ENCODE results near the gene SRMS.
A peak's percentile ranks its signal among the peaks of the same experiment; 100 is the strongest.

The SRMS gene

GRCh38 chr20:63536241-63536977, 11.1 kb downstream of the SRMS start:
- Mint-ChIP-seq H3K4me1 (ENCODE audit: low read depth) (peaks cover 4% of the 10 kb centered on the region), H3K36me3 (ENCODE audit: low read depth) (no peaks in the 10 kb centered on the region), H3K27ac (no peak overlapping the region), H3K4me3 (no peak overlapping the region), H3K9me3 (no peaks in the 10 kb centered on the region), H3K27me3 (ENCODE audit: low read depth) (no peaks in the 10 kb centered on the region)

DNA sequence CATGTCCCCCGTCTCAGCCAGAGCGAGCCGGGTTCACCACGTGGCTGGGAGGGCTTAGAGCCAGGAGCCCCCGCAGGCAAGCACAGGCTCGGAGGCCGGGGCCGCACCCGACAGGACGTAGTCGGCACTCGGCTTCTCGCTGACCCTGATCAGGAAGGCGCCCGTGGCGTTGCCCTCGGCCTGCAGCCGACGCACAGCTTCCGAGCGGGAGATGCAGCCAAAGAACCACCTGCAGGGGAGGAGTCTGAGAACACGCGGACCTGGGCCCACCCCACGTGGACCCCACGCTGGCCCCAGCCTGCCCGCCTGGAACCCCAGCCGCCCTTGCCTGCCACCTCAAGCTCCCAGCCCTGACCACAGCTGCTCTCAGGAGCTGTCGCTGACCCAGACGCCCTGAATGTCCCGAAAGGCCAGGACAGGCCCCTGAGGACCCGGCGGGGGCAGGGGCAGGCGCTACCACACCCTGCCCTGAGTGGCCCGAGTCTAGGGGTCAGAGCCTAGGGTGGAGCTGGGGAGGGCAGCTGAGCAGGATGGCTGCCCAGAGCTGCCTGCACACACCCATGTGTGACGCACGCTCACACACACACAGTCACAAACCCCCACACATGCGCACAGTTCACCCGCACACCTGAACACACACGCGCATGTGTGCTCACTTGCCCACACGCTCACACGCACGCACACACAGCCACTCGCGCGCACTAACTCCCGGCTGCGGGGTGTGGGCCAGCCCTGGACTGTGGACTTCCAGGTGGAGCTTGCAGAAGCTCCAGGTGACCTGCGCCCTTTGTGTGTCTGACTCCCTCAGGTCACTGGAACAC, 12.5 kb downstream of the SRMS start:
- H3K27me3 Mint-ChIP-seq (ENCODE audit: low read depth), result no peaks in the 10 kb centered on the region
- no peak overlapping the region for H3K27ac Mint-ChIP-seq
- H3K36me3 Mint-ChIP-seq (ENCODE audit: low read depth), result no peaks in the 10 kb centered on the region
- no peak overlapping the region for H3K4me3 Mint-ChIP-seq
- H3K9me3 Mint-ChIP-seq, result no peaks in the 10 kb centered on the region
- H3K4me1 Mint-ChIP-seq (ENCODE audit: low read depth), result peaks cover 4% of the 10 kb centered on the region

DNA sequence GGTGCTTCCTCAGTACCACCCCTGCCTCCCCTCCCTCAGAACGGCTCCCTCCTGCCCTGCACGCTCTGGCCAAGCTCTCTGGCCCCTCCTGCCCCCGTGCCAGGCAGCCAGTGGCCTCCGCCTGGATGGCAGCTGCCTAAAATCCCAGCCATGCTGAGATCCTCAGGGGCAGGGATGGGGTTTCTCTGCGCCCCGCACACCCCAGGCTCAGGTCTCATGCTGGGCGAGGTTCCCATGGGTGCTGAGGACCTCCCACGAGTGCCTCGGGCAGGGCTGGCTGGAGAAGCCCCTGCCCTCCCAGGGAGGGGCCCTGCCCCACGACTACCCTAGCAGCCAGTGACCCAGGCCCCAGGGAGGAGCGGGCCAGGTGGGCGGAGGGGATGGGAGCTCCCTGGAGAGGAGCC, 13.1 kb downstream of the SRMS start:
- Mint-ChIP-seq H3K27ac (no peak overlapping the region), H3K36me3 (ENCODE audit: low read depth) (no peaks in the 10 kb centered on the region), H3K27me3 (ENCODE audit: low read depth) (no peaks in the 10 kb centered on the region), H3K4me1 (ENCODE audit: low read depth) (peaks cover 4% of the 10 kb centered on the region), H3K4me3 (no peak overlapping the region), H3K9me3 (no peaks in the 10 kb centered on the region)

- H3K9me3 Mint-ChIP-seq, result no peaks in the 10 kb centered on the region
- no peak overlapping the region for H3K4me3 Mint-ChIP-seq
- H3K36me3 Mint-ChIP-seq (ENCODE audit: low read depth), result no peaks in the 10 kb centered on the region
- no peak overlapping the region for H3K27ac Mint-ChIP-seq
- H3K4me1 Mint-ChIP-seq (ENCODE audit: low read depth), result peaks cover 4% of the 10 kb centered on the region
- H3K27me3 Mint-ChIP-seq (ENCODE audit: low read depth), result no peaks in the 10 kb centered on the region
These were observed 13.6 kb downstream of the SRMS start for GRCh38 chr20:63533871-63534393.

DNA sequence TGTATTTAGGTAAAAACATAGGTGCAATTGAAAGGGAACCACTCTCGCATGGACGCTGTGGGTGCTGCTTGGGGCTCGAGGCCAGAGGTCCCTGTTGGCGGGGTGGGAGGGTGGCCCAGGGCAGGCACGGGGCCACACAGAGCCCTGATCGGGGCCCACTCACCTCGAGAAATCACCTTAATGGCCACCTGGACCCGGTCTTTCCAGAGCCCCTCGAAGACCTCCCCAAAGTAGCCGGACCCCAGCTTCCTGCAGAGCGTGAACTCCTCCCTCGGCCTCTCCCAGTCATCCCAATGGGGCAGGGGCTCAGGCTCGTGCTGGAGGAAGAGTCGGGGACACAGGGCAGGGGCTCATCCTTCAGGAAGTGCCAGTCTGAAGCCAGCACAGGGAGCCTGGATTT, 14.2 kb downstream of the SRMS start:
- Mint-ChIP-seq H3K27me3 (ENCODE audit: low read depth) (no peaks in the 10 kb centered on the region), H3K27ac (no peak overlapping the region), H3K4me1 (ENCODE audit: low read depth) (peaks cover 4% of the 10 kb centered on the region), H3K36me3 (ENCODE audit: low read depth) (no peaks in the 10 kb centered on the region), H3K4me3 (no peak overlapping the region), H3K9me3 (no peaks in the 10 kb centered on the region)

DNA sequence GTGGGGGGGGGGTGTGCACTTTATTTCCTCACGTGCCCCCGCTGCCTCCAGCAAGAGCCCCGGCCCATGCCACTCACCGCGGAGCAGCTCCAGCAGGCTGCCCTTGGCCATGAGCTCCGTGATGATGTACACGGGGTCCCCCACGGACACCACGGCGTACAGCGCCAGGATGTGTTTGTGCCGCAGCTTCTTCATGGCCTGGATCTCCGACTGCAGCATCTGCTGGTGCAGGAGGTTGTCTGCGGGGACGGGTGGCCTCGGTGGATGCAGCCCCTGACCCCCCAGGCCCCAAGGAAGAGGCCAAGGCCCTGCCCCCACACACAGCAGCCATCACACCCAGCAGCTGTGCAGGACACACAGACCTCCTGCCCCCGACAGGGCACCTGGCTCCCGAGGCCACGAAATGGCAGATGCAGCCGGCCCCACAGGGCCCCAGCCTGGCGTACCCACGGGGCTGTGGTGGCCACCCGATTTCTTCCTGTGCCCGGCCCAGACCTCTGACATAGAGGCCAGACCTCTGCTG, 15.0 kb downstream of the SRMS start:
- no peak overlapping the region for H3K4me3 Mint-ChIP-seq
- H3K9me3 Mint-ChIP-seq, result no peaks in the 10 kb centered on the region
- no peaks in the 10 kb centered on the region for H3K27me3 Mint-ChIP-seq (ENCODE audit: low read depth)

DNA sequence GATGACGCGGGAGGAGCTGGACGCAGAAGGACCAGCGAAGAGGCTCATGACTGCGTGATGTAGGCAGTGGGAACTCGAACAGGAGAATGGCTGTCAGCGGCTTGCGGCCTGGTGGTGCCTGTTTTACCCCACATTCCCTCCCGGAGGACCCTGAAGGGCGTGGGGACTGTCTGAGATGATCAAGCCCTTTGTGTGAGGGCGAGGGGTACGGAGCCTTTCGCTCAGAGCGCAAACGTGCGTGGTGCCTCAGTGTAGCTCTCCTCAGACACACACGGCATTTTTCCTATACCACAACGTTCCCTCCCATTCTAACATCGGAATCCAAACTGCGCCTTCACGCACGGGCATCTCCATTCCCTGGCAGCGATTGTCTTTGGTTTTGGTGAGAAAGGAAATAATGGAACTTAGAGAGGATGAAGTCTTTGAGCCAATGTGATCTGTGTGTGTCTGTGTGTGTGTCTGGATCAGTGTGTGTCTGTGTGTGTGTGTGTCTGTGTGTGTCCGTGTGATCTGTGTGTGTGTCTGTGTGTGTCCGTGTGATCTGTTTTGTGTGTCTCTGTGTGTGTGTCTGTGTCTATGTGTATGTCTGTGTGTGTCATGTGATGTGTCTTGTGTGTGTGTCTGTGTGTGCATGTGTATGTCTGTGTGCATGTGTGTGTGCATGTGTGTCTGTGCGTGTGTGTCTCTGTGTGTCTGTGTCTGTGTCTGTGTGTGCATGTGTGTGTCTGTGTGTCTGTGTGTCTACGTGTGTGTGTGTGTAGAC, 15.7 kb downstream of the SRMS start:
- no peaks in the 10 kb centered on the region for H3K27me3 Mint-ChIP-seq (ENCODE audit: low read depth)
- no peaks in the 10 kb centered on the region for H3K36me3 Mint-ChIP-seq (ENCODE audit: low read depth)
- H3K27ac Mint-ChIP-seq, result peak overlapping the region; percentile 1
- no peaks in the 10 kb centered on the region for H3K9me3 Mint-ChIP-seq
- H3K4me3 Mint-ChIP-seq, result no peak overlapping the region
- peaks cover 4% of the 10 kb centered on the region for H3K4me1 Mint-ChIP-seq (ENCODE audit: low read depth)

More for the DNA sequence above, 15.0 kb downstream of the SRMS start:
- peaks cover 6% of the 10 kb centered on the region for H3K4me1 Mint-ChIP-seq (ENCODE audit: low read depth)
- H3K36me3 Mint-ChIP-seq (ENCODE audit: low read depth), result no peaks in the 10 kb centered on the region
- no peak overlapping the region for H3K27ac Mint-ChIP-seq

DNA sequence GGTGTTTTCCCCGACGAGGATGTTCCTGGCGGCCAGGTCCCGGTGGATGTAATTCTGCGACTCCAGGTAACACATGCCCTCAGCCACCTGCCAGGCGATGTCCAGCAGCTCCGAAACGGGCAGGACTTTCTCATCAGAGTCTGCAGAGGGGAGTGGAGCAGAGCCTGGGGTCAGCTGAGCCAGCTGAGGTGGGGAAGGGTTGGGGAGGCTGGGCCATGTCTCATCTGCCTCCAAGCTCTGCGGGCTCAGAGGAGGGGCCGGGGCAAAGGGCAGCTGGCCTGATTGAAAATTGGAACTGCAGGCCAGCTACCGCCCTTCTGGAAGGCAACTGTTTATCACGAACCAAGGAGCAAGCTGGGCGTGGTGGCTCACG, 16.8 kb downstream of the SRMS start:
- Mint-ChIP-seq H3K27me3 (ENCODE audit: low read depth) (no peaks in the 10 kb centered on the region), H3K4me3 (no peak overlapping the region), H3K9me3 (no peaks in the 10 kb centered on the region), H3K4me1 (ENCODE audit: low read depth) (peaks cover 3% of the 10 kb centered on the region), H3K27ac (no peak overlapping the region), H3K36me3 (ENCODE audit: low read depth) (no peaks in the 10 kb centered on the region)

DNA sequence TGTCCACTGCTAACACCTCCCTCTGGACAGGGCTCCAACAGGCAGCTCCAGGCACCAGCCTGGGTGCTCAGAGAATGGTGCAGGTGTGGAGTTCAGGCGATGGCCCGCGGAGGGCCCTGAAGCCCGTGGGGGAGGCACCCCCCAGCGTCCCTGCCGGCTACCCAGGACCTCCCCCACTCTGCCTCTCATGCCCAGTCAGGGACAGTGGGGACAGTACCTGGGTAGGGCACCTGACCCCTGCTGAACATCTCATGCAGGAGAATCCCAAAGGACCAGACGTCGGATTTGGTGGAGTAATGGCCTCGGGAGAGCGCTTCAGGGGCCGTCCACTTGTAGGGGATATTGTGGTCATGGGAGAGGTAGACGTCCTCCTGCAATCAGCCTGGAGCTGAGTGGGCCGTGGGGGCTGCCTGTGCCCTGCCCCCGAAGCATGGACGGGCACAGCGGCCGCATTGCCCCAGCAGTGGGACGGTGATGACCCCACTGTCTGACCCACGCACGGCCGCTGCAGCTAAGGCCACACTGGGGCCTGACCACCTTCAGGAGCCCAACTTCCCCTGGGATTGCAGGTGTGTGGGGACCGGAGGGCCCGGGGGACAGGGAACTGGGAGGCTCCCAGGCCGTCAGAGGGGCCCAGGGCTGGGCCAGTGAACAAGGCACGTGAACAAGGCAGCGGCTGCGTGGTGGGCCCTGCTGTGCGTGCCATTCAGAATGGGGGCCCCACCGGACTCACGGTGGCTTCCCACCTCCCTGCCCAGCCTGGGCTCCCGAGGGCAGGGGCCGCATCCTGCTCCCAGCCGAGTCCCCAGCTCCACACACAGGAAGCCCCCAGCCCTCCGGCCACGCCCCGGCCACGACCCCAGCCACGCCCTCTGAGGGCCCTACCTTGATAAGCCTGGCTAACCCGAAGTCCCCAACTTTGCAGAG, 17.4 kb downstream of the SRMS start:
- H3K9me3 Mint-ChIP-seq, result no peaks in the 10 kb centered on the region
- H3K36me3 Mint-ChIP-seq (ENCODE audit: low read depth), result no peaks in the 10 kb centered on the region
- H3K27ac Mint-ChIP-seq, result no peak overlapping the region
- H3K4me1 Mint-ChIP-seq (ENCODE audit: low read depth), result peaks cover 3% of the 10 kb centered on the region
- no peaks in the 10 kb centered on the region for H3K27me3 Mint-ChIP-seq (ENCODE audit: low read depth)
- no peak overlapping the region for H3K4me3 Mint-ChIP-seq

DNA sequence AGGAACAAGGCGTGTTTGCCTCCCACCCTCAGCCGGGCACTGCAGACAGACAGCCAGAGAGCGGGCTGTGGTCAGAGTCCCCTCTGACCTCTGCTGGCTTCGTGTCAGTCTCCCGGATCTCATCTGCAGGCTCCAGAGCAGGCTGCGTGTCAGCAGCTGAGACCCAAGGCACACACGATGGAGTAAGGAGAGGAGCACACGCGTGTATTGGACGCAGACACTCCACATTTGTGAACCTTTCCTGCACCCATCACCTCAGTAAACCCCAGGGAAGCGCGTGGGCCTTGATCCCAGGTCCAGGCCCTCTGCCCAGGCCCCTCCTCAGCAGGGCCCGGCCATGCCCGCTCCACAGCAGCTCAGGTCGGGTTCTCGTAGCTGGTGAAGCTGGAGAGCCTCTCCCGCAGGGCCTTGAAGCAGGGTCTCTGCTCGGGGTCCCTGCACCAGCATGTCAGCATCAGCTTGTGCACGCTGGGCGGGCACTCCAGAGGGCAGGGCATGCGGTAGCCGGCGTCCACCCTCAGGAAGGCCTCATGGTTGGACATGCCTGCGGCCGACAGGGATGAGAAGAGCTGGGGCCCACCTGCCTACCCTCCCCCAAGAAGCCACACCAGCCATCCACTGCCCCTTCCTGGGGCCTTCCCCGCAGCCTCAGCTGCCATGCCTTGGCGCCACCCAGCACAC, 18.2 kb downstream of the SRMS start:
- Mint-ChIP-seq H3K9me3 (no peaks in the 10 kb centered on the region), H3K27ac (no peak overlapping the region), H3K4me1 (ENCODE audit: low read depth) (peaks cover 3% of the 10 kb centered on the region), H3K27me3 (ENCODE audit: low read depth) (no peaks in the 10 kb centered on the region), H3K36me3 (ENCODE audit: low read depth) (peaks cover 1% of the 10 kb centered on the region), H3K4me3 (no peak overlapping the region)

DNA sequence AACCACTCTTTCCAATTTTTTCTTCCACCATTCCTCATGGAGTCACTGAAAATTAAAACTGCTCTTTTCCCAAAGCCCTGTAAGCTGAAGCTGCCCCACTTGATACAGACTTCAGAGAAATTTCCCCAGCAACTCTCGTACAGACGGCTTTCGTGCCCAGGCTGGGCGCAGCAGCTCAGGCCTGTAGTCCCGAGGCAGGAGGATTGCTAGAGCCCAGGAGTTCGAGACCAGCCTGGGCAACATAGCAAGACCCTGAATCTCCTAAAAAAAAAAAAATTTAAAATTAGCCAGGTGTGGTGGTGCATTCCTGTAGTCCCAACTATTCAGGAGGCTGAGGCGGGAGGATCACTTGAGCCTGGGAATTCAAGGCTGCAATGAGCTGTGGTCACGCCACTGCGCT, 20.4 kb downstream of the SRMS start:
- Mint-ChIP-seq H3K27ac (no peak overlapping the region), H3K4me3 (no peak overlapping the region), H3K27me3 (ENCODE audit: low read depth) (no peaks in the 10 kb centered on the region)

DNA sequence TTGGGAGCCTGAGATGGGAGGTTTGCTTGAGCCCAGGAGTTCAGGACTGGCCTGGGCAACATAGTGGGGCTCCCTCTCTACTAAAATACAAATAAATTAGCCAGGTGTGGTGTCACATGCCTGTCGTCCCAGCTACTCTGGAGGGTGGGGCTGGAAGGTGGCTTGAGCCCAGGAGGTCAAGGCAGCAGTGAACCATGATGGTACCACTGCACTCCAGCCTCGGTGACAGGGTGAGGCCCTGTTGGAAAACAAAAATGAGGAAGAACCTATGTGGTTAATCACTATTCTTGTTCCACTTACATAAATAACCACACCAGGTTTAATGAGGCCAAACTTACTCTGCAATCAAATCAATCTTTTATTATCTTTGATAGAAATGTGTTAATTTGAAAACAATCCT, 21.6 kb downstream of the SRMS start:
- H3K27me3 Mint-ChIP-seq (ENCODE audit: low read depth), result no peaks in the 10 kb centered on the region
- peaks cover 14% of the 10 kb centered on the region for H3K36me3 Mint-ChIP-seq (ENCODE audit: low read depth)
- H3K27ac Mint-ChIP-seq, result no peak overlapping the region
- H3K4me3 Mint-ChIP-seq, result no peak overlapping the region
- H3K4me1 Mint-ChIP-seq (ENCODE audit: low read depth), result peaks cover 11% of the 10 kb centered on the region
- no peaks in the 10 kb centered on the region for H3K9me3 Mint-ChIP-seq

More for the DNA sequence above, 20.4 kb downstream of the SRMS start:
- Mint-ChIP-seq H3K36me3 (ENCODE audit: low read depth) (peaks cover 14% of the 10 kb centered on the region), H3K4me1 (ENCODE audit: low read depth) (peaks cover 8% of the 10 kb centered on the region), H3K9me3 (no peaks in the 10 kb centered on the region)

DNA sequence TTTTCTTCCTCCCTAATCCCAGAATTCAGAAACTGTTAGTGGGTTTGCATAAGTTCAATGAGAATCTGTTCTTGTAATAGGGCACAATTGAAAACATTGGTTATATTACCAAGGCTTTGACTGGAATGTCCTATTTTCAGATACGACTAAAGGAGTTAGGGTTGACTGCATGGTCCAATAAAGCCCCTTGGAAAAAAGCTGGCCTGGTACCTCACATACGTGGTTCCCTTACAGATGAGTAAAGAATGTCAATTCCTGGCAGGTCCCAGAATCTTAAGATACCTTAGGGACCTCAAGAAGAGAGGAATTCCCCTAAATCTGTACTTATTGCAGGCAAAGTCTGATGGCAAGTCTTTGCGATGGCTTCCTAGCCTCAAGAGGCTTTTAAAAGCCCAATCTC, 22.4 kb downstream of the SRMS start:
- Mint-ChIP-seq H3K4me1 (ENCODE audit: low read depth) (peaks cover 11% of the 10 kb centered on the region), H3K27me3 (ENCODE audit: low read depth) (no peaks in the 10 kb centered on the region), H3K36me3 (ENCODE audit: low read depth) (peaks cover 14% of the 10 kb centered on the region), H3K4me3 (no peak overlapping the region), H3K27ac (no peak overlapping the region), H3K9me3 (no peaks in the 10 kb centered on the region)

All from T-helper 1 cell treated with Interleukin-12 subunit alpha and Interleukin-12 subunit beta and Interleukin-4 antibody, amounts not matched to agents 30 μg/mL and 1 μg/mL, for 36 hours (primary cell).